ENCODE results near the gene TMC7. TPM values are rescaled to one million over a fixed set of nuclear protein-coding genes. Genes with fewer than 3 reads are reported as not detected.

The TMC7 gene
- total and polyA plus RNA-seq, 2 of the 13 experiments (the other 11 are each of a cell fraction or from before 2014, with no cell fraction given) = 1.2 to 5.1 TPM

DNA sequence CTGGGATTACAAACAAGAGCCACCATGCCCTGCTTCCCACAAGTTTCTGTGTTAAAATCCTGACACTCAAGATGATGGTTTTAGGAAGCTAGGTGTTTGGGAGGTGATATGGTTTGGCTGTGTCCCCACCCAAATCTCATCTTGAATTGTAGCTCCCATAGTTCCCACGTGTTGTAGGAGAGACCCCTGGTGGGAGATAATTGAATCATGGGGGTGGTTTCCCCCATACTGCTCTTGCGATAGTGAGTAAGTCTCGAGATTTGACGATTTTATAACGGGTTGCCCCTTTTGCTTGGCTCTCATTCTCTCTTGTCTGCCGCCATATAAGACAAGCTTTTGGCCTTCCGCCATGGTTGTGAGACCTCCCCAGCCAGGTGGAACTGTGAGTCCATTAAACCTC is 40.3 kb upstream of the TMC7 start:
- Histone ChIP-seq H2AFZ (ENCODE audit: low read length) (no peak overlapping the region), H3K36me3 (replicated peaks in 1 of 2; ENCODE audit: control insufficient read depth in 1 of 2, insufficient read depth in 2 of 2, low read length in 2 of 2) (no peaks in the 10 kb centered on the region), H3K9ac (ENCODE audit: insufficient read depth, low read depth, low read length) (no peak overlapping the region), H3K4me1 (ENCODE audit: insufficient read depth, low read length) (peaks cover 22% of the 10 kb centered on the region), H3K79me2 (ENCODE audit: insufficient read depth, low read length) (no peaks in the 10 kb centered on the region), H3K4me2 (ENCODE audit: low read depth, low read length) (no peak overlapping the region), H3K4me3 (replicated peaks in 1 of 3; ENCODE audit: insufficient read depth in 1 of 3, low read depth in 2 of 3, low read length in 3 of 3) (no peak overlapping the region), H3K27me3 (ENCODE audit: control insufficient read depth in 1 of 2, insufficient read depth in 2 of 2, low read length in 2 of 2) (no peaks in the 10 kb centered on the region; a peak in 3 of 5 replicates), H3K27ac (ENCODE audit: extremely low read length, insufficient read depth, low read length) (no peak overlapping the region), H4K20me1 (ENCODE audit: insufficient read depth, low read length) (no peaks in the 10 kb centered on the region), H3K9me3 (ENCODE audit: low read length) (no peaks in the 10 kb centered on the region)
- in situ Hi-C loops (cut with HindIII; ENCODE audit: extremely low pct_ligation_motif_present, low pct_unique_long_range_greater_than_20kb) = no loop called here
- ATAC-seq (no peak), DNase-seq (ENCODE audit: low spot score) (no peak), FAIRE-seq (no peak)
- CTCF ChIA-PET (ENCODE audit: low intra/inter-chr PET ratio, low total read pairs) = interaction anchor here (1.0 kb wide), 1 partner anchor 17 kb away, joined by 3 read pairs; the partner anchor contains the start of gene SMG1
- WGBS (ENCODE audit: low lambda C conversion rate) = 74% methylated on average over 7 of the region's 7 CpGs
- BruUV-seq (replicated peaks) = no TSS peak
- POLR2A ChIA-PET = no interaction called here
- intact Hi-C loops (cut with micrococcal nuclease; ENCODE audit: unreplicated experiment) = no loop called here
- no peak for TF ChIP-seq CBX2 (IDR thresholded peaks at IDR 0.05; ENCODE audit: low read depth, low read length)
- TF ChIP-seq CBX2 (CRISPR knock-in tag; IDR thresholded peaks at IDR 0.05; ENCODE audit: low read depth) = no peak
- TF ChIP-seq, protein P1, sequence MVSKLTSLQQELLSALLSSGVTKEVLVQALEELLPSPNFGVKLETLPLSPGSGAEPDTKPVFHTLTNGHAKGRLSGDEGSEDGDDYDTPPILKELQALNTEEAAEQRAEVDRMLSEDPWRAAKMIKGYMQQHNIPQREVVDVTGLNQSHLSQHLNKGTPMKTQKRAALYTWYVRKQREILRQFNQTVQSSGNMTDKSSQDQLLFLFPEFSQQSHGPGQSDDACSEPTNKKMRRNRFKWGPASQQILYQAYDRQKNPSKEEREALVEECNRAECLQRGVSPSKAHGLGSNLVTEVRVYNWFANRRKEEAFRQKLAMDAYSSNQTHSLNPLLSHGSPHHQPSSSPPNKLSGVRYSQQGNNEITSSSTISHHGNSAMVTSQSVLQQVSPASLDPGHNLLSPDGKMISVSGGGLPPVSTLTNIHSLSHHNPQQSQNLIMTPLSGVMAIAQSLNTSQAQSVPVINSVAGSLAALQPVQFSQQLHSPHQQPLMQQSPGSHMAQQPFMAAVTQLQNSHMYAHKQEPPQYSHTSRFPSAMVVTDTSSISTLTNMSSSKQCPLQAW (CRISPR knock-in tag; IDR thresholded peaks at IDR 0.05) = no peak
- peak; percentile 80 for TF ChIP-seq ZMYM4 (CRISPR knock-in tag; IDR thresholded peaks at IDR 0.05)
- no peak for TF ChIP-seq ZMAT3 (CRISPR knock-in tag; conservative IDR thresholded peaks at IDR 0.05)
- TF ChIP-seq KMT2A (CRISPR knock-in tag; IDR thresholded peaks at IDR 0.05) = no peak
- no peak for TF ChIP-seq ZNF749 (CRISPR knock-in tag; IDR thresholded peaks at IDR 0.05; ENCODE audit: borderline replicate concordance)
- TF ChIP-seq ZNF674 (CRISPR knock-in tag; IDR thresholded peaks at IDR 0.05; ENCODE audit: low read depth) = no peak
- TF ChIP-seq SNAI1 (CRISPR knock-in tag; IDR thresholded peaks at IDR 0.05; ENCODE audit: borderline replicate concordance) = no peak
- peak; percentile 39 for TF ChIP-seq STAG1 (CRISPR knock-in tag; IDR thresholded peaks at IDR 0.05)
- 0 out of 2 replicates have a peak, but pooled peaks have one; percentile 36 for TF ChIP-seq ZKSCAN5 (CRISPR knock-in tag; IDR thresholded peaks at IDR 0.05)
- TF ChIP-seq, protein P2, sequence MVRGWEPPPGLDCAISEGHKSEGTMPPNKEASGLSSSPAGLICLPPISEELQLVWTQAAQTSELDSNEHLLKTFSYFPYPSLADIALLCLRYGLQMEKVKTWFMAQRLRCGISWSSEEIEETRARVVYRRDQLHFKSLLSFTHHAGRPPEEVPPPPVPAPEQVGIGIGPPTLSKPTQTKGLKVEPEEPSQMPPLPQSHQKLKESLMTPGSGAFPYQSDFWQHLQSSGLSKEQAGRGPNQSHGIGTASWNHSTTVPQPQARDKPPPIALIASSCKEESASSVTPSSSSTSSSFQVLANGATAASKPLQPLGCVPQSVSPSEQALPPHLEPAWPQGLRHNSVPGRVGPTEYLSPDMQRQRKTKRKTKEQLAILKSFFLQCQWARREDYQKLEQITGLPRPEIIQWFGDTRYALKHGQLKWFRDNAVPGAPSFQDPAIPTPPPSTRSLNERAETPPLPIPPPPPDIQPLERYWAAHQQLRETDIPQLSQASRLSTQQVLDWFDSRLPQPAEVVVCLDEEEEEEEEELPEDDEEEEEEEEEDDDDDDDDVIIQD (CRISPR knock-in tag; IDR thresholded peaks at IDR 0.05; ENCODE audit: low read depth) = peak; percentile 88
- TF ChIP-seq ZNF3 (CRISPR knock-in tag; IDR thresholded peaks at IDR 0.05) = no peak
- peak; percentile 54; the same call in 1 of the 2 replicates for TF ChIP-seq POGZ (CRISPR knock-in tag; IDR thresholded peaks at IDR 0.05)
- TF ChIP-seq ZNF782 (CRISPR knock-in tag; IDR thresholded peaks at IDR 0.05; ENCODE audit: borderline replicate concordance) = no peak
- no peak for TF ChIP-seq HMG20B (CRISPR knock-in tag; conservative IDR thresholded peaks at IDR 0.05)
- no peak for TF ChIP-seq ZNF253 (CRISPR knock-in tag; IDR thresholded peaks at IDR 0.05; ENCODE audit: borderline replicate concordance)
- TF ChIP-seq SIN3A (IDR thresholded peaks at IDR 0.05; ENCODE audit: borderline replicate concordance, low read depth, low read length) = no peak
- no peak for TF ChIP-seq YY1 (IDR thresholded peaks at IDR 0.05; ENCODE audit: insufficient read depth, insufficient replicate concordance, low read depth, low read length)
- TF ChIP-seq, protein P3, sequence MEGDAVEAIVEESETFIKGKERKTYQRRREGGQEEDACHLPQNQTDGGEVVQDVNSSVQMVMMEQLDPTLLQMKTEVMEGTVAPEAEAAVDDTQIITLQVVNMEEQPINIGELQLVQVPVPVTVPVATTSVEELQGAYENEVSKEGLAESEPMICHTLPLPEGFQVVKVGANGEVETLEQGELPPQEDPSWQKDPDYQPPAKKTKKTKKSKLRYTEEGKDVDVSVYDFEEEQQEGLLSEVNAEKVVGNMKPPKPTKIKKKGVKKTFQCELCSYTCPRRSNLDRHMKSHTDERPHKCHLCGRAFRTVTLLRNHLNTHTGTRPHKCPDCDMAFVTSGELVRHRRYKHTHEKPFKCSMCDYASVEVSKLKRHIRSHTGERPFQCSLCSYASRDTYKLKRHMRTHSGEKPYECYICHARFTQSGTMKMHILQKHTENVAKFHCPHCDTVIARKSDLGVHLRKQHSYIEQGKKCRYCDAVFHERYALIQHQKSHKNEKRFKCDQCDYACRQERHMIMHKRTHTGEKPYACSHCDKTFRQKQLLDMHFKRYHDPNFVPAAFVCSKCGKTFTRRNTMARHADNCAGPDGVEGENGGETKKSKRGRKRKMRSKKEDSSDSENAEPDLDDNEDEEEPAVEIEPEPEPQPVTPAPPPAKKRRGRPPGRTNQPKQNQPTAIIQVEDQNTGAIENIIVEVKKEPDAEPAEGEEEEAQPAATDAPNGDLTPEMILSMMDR (CRISPR knock-in tag; IDR thresholded peaks at IDR 0.05) = peak; percentile 27
- TF ChIP-seq ZNF773 (CRISPR knock-in tag; IDR thresholded peaks at IDR 0.05; ENCODE audit: borderline replicate concordance) = no peak
- TF ChIP-seq GATAD1 (CRISPR knock-in tag; IDR thresholded peaks at IDR 0.05) = no peak
